A673 (cell line): ENCODE results near the gene TCERG1L. TPM values are rescaled to one million over a fixed set of nuclear protein-coding genes. Genes with fewer than 3 reads are reported as not detected.

Experiments used
- BruUV-seq: library from RNA; stranded (reverse); fragments of 400-500 nt; replicated peaks from 2 replicates; lab custom pipeline; 2021; lab: Mats Ljungman, UMichigan
- CTCF ChIA-PET: fragments of 300-600 bp; sonication (Branson Sonifier 250); formaldehyde crosslinking; loops from one replicate; lab custom pipeline; 2022; ENCODE audit warnings: antibody characterized with exemption; lab: Charles Lee
- POLR2A ChIA-PET: fragments of 300-600 bp; sonication (Branson Sonifier 250); formaldehyde crosslinking; loops from one replicate; lab custom pipeline; 2022; ENCODE audit warnings: antibody characterized with exemption; ENCODE audit not compliant: low non-redundant PET; lab: Charles Lee
- DNase-seq: peaks from one replicate; pipeline ENCODE4 v3.0.0-alpha.2; 2015; ENCODE audit warnings: low spot score
- H3K27ac ChIP-seq: fragments of 200-600 bp; sonication (generic); 2 replicates; pipeline ENCODE4 v1.5.1; 2016; ENCODE audit warnings: mixed run types, low read depth, mild to moderate bottlenecking, mixed read lengths, antibody characterized with exemption, low read length; ENCODE audit not compliant: poor library complexity, severe bottlenecking
- H3K27me3 ChIP-seq: fragments of 200-600 bp; sonication (generic); replicated peaks from 2 replicates; pipeline ENCODE4 v1.6.1; 2017; ENCODE audit warnings: mixed run types, low read depth, mild to moderate bottlenecking, mixed read lengths, antibody characterized with exemption, low read length; ENCODE audit not compliant: insufficient read depth, poor library complexity
- H3K36me3 ChIP-seq: fragments of 200-600 bp; sonication (generic); 2 replicates; pipeline ENCODE4 v1.6.1; 2016; ENCODE audit warnings: mixed run types, mild to moderate bottlenecking, mixed read lengths, antibody characterized with exemption, low read length; ENCODE audit not compliant: insufficient read depth, poor library complexity, severe bottlenecking
- H3K4me1 ChIP-seq: fragments of 200-600 bp; sonication (generic); 2 replicates; pipeline ENCODE4 v1.6.1; 2017; ENCODE audit warnings: mixed run types, mild to moderate bottlenecking, mixed read lengths, antibody characterized with exemption, low read length; ENCODE audit not compliant: insufficient read depth, poor library complexity, severe bottlenecking
- H3K4me3 ChIP-seq: fragments of 200-600 bp; sonication (generic); 2 replicates; pipeline ENCODE4 v1.5.1; 2016; ENCODE audit warnings: low read depth, mixed run types, mild to moderate bottlenecking, mixed read lengths, low read length; ENCODE audit not compliant: poor library complexity, severe bottlenecking
- H3K9me3 ChIP-seq: fragments of 200-600 bp; sonication (generic); 2 replicates; pipeline ENCODE4 v1.6.1; 2016; ENCODE audit warnings: mixed run types, low read depth, mild to moderate bottlenecking, mixed read lengths, antibody characterized with exemption, low read length; ENCODE audit not compliant: poor library complexity, severe bottlenecking
- CTCF ChIP-seq: fragments of 300-800, 200-600 bp; sonication (generic); conservative IDR thresholded peaks from 2 replicates; pipeline ENCODE4 v1.5.1; 2017; ENCODE audit warnings: low read depth, mild to moderate bottlenecking, antibody characterized with exemption, low read length, moderate library complexity, mixed read lengths
- EZH2 ChIP-seq: fragments of 200-600 bp; sonication (generic); IDR thresholded peaks from 2 replicates; pipeline ENCODE4 v1.6.1; 2017; ENCODE audit warnings: borderline replicate concordance, low read depth, mild to moderate bottlenecking, mixed read lengths, antibody characterized with exemption, low read length; ENCODE audit not compliant: poor library complexity, severe bottlenecking
- intact Hi-C: fragments of 100-400 bp; cut with micrococcal nuclease; formaldehyde crosslinking; loops from one replicate; pipeline ENCODE4 v1.10.0; 2022; ENCODE audit not compliant: unreplicated experiment
- total RNA-seq: library from RNA; stranded (reverse); gene quantifications from 2 replicates; pipeline ENCODE4 v1.2.3, GENCODE V29; 2021

The TCERG1L gene
- total RNA-seq, 1 experiment from 2014 or later: 16.3 TPM

- POLR2A ChIA-PET: interaction anchor here (0.6 kb wide), 1 partner anchor 8 kb away, joined by 3 read pairs; no protein-coding TSS in a partner anchor
- H3K9me3 ChIP-seq: no peaks in the 10 kb centered on the region
- H3K36me3 ChIP-seq: no peaks in the 10 kb centered on the region
- intact Hi-C loops: no loop called here
- H3K4me3 ChIP-seq: no peak overlapping the region
- TF ChIP-seq EZH2 (no peak), CTCF (no peak)
- CTCF ChIA-PET: no interaction called here
- no TSS peak for BruUV-seq
- H3K4me1 ChIP-seq: no peaks in the 10 kb centered on the region
- no peaks in the 10 kb centered on the region for H3K27me3 ChIP-seq
- no peak overlapping the region for H3K27ac ChIP-seq
- DNase-seq: no peak
Measured at GRCh38 chr10:131260452-131261211, 50.9 kb downstream of the TCERG1L start.

GRCh38 chr10:131260031-131260430, 51.5 kb downstream of the TCERG1L start:
- ChIA-PET CTCF (interaction anchor here (0.6 kb wide), 1 partner anchor 963 kb away, joined by 3 read pairs; no protein-coding TSS in a partner anchor), POLR2A (no interaction called here)
- Histone ChIP-seq H3K4me3 (no peak overlapping the region), H3K36me3 (no peaks in the 10 kb centered on the region), H3K4me1 (no peaks in the 10 kb centered on the region), H3K27ac (no peak overlapping the region), H3K27me3 (no peaks in the 10 kb centered on the region), H3K9me3 (no peaks in the 10 kb centered on the region)
- BruUV-seq: no TSS peak
- intact Hi-C loops: no loop called here
- DNase-seq: no peak
- TF ChIP-seq CTCF: no peak
- no peak for TF ChIP-seq EZH2

- TF ChIP-seq CTCF: no peak
- TF ChIP-seq EZH2: no peak
- intact Hi-C loops: no loop called here
- H3K27ac ChIP-seq: no peak overlapping the region
- no peaks in the 10 kb centered on the region for H3K4me1 ChIP-seq
- no TSS peak for BruUV-seq
- H3K36me3 ChIP-seq: no peaks in the 10 kb centered on the region
- POLR2A ChIA-PET: no interaction called here
- H3K27me3 ChIP-seq: no peaks in the 10 kb centered on the region
- H3K9me3 ChIP-seq: no peaks in the 10 kb centered on the region
- no peak for DNase-seq
- CTCF ChIA-PET: interaction anchor here (0.6 kb wide), 1 partner anchor 963 kb away, joined by 3 read pairs; no protein-coding TSS in a partner anchor
- no peak overlapping the region for H3K4me3 ChIP-seq
Measured at GRCh38 chr10:131259535-131259934, 52.0 kb downstream of the TCERG1L start.
